HL-60 (cell line): ENCODE results near the gene CYP27C1.

Experiments
- CTCF ChIP-seq: IDR thresholded peaks from one replicate; pipeline ENCODE4 v1.5.1; 2011; ENCODE audit warnings: low read length, control low read depth, inconsistent platforms; ENCODE audit not compliant: insufficient read depth
- POLR2AphosphoS5 ChIP-seq: IDR thresholded peaks from 2 replicates; pipeline ENCODE4 v1.6.1; 2012; ENCODE audit warnings: low read depth
- REST ChIP-seq: IDR thresholded peaks from 2 replicates; pipeline ENCODE4 v1.6.1; 2012; ENCODE audit warnings: low read depth; ENCODE audit not compliant: insufficient replicate concordance

GRCh38 chr2:127182626-127183458, 37.3 kb downstream of the CYP27C1 start:
- TF ChIP-seq CTCF (no peak), REST (no peak), POLR2AphosphoS5 (no peak)
